Upper lobe of left lung (tissue), 6 donors: ENCODE results near the gene SYT6. TPM values are rescaled to one million over a fixed set of nuclear protein-coding genes. Genes with fewer than 3 reads are reported as not detected.

ENCODE experiments used
- ATAC-seq, 2 donors: fragments of 200-7000 bp; cut with Tn5 transposase; one replicate each; pipeline ENCODE4 v1.9.1; 2022; ENCODE audit warnings: mild to moderate bottlenecking in 2 of 2, moderate library complexity in 2 of 2; ENCODE audit not compliant: low FRiP score in 2 of 2
- DNase-seq, 2 donors: peaks; one replicate each; pipeline ENCODE4 v3.0.0-alpha.2; 2019 to 2020
- H3K27ac ChIP-seq, 4 donors: fragments of 200-600 bp; sonication (generic); one replicate each; pipeline ENCODE4 v1.5.1; 2016 to 2019
- H3K27me3 ChIP-seq, 4 donors: fragments of 200-600 bp; sonication (generic); one replicate each; pipeline ENCODE4 v1.5.1; 2017 to 2019
- H3K36me3 ChIP-seq, 4 donors: fragments of 200-600 bp; sonication (generic); one replicate each; pipeline ENCODE4 v1.5.1; 2016 to 2019
- H3K4me1 ChIP-seq, 4 donors: fragments of 200-600 bp; sonication (generic); one replicate each; pipeline ENCODE4 v1.5.1; 2018 to 2019
- H3K4me3 ChIP-seq, 4 donors: fragments of 200-600 bp; sonication (generic); one replicate each; pipeline ENCODE4 v1.5.1; 2017 to 2019; ENCODE audit warnings: mild to moderate bottlenecking in 2 of 4, moderate library complexity in 1 of 4
- H3K9me3 ChIP-seq, 4 donors: fragments of 200-600 bp; sonication (generic); one replicate each; pipeline ENCODE4 v1.5.1; 2018 to 2019
- CTCF ChIP-seq, 6 experiments: fragments of 450-650 bp in 4 of 6; fragments of 200-600 bp in 2 of 6; sonication (generic) in 2 of 6; IDR thresholded peaks; one replicate each; pipeline ENCODE4 v1.5.1; 2016 to 2019; ENCODE audit warnings: antibody characterized with exemption in 6 of 6
- EP300 ChIP-seq, 4 donors: sonication (generic); formaldehyde crosslinking; IDR thresholded peaks; one replicate each; pipeline ENCODE4 v1.5.1; 2017; ENCODE audit warnings: antibody characterized with exemption in 4 of 4, control low read depth in 2 of 4
- POLR2A ChIP-seq, 4 donors: fragments of 450-650 bp; IDR thresholded peaks; one replicate each; pipeline ENCODE4 v1.5.1; 2016 to 2017; ENCODE audit warnings: antibody characterized with exemption in 4 of 4, mild to moderate bottlenecking in 2 of 4
- POLR2AphosphoS5 ChIP-seq, 2 donors: sonication (generic); formaldehyde crosslinking; IDR thresholded peaks; one replicate each; pipeline ENCODE4 v1.5.1; 2017; ENCODE audit warnings: antibody characterized with exemption in 2 of 2
- WGBS, 2 donors: methylation state at CpG; one replicate each; pipeline ENCODE4 v1.1.5; 2017 to 2018; 5-methylcytosine and 5-hydroxymethylcytosine counted together
- total RNA-seq, 6 donors: library from RNA; depleted of rRNA in 4 of 6; stranded (reverse); fragments of >200 nt in 4 of 6; gene quantifications; one replicate each; pipeline versions ENCODE4 v1.1.0 to v1.2.1, GENCODE V29; 2016 to 2021
- donor health status: DM: no; HTN: no; CAD: no; lungs with moderate emphysema.
- donor health status: DM: no; HTN: yes; CAD: no; lungs with severe emphysema.

SYT6 gene
- total RNA-seq, 6 donors from 2014 or later = 0.07 TPM; not detected in 5

DNA sequence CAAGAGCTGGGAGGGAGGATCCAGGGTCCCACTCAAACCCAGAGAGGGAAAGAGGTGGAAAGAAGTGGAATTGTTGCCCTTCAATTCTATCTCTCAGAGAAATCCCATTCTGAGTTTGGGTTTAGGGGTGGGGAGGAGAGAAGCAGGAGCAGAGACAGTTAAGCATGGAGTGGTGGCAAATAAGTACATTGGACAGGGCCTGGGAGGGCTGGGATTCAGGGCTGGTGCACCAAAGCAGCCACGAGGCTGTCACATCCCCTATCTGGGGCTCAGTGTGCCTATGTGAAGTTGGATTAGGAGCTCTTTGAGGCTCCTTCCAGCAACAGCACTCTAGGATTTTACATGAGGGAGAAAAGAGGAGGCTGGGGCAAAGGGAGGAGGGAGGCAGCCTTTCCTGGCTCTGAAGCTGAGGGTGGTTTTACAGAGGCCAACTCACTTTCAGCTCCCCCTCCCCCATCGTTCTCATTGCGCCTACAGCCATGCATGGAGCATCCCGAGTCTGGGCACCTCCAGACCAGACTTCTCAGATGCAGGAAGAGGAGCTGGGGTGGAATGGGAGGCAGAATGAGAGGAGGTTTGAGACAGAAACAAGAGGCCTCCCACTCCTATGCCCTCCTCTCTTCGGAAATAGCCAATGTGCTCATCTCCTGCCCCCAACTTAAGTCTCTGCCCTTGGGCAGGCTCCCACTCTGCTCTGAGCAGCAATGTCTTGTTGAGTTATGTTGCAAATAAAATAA, 3.0 kb upstream of the SYT6 start:
- Histone ChIP-seq H3K36me3 (no peaks in the 10 kb centered on the region), H3K27ac (no peak overlapping the region), H3K9me3 (no peaks in the 10 kb centered on the region), H3K4me1 (peaks cover 20 to 33% (median 26%) of the 10 kb centered on the region in 4 donors), H3K27me3 (peaks cover 0 to 42% (median 37%) of the 10 kb centered on the region in 4 donors), H3K4me3 (no peak overlapping the region)
- ATAC-seq = no peak
- 39 to 53% methylated on average over 4 to 5 of the region's 5 CpGs for WGBS, 2 donors
- TF ChIP-seq POLR2AphosphoS5 (IDR thresholded peaks at IDR 0.05) (no peak), EP300 (IDR thresholded peaks at IDR 0.05) (no peak), POLR2A (IDR thresholded peaks at IDR 0.05) (no peak), CTCF (IDR thresholded peaks at IDR 0.05) (no peak)
- DNase-seq = no peak

- Histone ChIP-seq H3K27me3 (peaks cover 0 to 46% (median 42%) of the 10 kb centered on the region in 4 donors), H3K27ac (no peak overlapping the region), H3K9me3 (no peaks in the 10 kb centered on the region), H3K36me3 (no peaks in the 10 kb centered on the region), H3K4me1 (peaks cover 20 to 33% (median 26%) of the 10 kb centered on the region in 4 donors), H3K4me3 (no peak overlapping the region)
- WGBS, 2 donors = 72 to 77% methylated on average over 8 of the region's 8 CpGs
- no peak for DNase-seq
- TF ChIP-seq EP300 (IDR thresholded peaks at IDR 0.05) = no peak
- no peak for TF ChIP-seq POLR2A (IDR thresholded peaks at IDR 0.05)
- TF ChIP-seq POLR2AphosphoS5 (IDR thresholded peaks at IDR 0.05) = no peak
- TF ChIP-seq CTCF (IDR thresholded peaks at IDR 0.05) = no peak
- ATAC-seq = no peak
Observed at GRCh38 chr1:114155706-114156105, 2.0 kb upstream of the SYT6 start.

DNA sequence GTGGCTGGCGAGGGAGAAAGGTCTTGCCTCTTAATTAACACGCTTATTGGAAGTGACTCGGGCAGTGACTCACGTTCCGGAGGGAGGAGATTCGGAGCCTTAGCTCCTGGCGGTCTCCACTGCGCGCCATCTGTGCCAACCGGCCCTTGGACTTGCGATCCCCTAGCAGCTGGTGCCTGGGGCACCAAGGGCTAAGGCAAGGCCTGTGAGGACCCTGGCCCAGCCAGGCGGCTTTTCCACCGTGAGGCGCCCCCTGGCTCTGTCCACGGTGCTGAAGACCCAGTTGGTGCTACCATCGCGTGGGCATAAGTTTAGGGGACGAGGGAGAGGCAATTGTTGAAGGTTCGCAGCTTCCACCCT, 1.3 kb upstream of the SYT6 start:
- Histone ChIP-seq H3K9me3 (no peaks in the 10 kb centered on the region), H3K4me3 (no peak overlapping the region), H3K27ac (no peak overlapping the region), H3K27me3 (peaks cover 0 to 46% (median 42%) of the 10 kb centered on the region in 4 donors), H3K4me1 (peaks cover 20 to 33% (median 26%) of the 10 kb centered on the region in 4 donors), H3K36me3 (no peaks in the 10 kb centered on the region)
- DNase-seq (peak in 1 of 2 donors; percentile 79), ATAC-seq (peak in 1 of 2 donors; percentile 13)
- 15 to 19% methylated on average over 10 to 19 of the region's 19 CpGs for WGBS, 2 donors
- no peak for TF ChIP-seq POLR2AphosphoS5 (IDR thresholded peaks at IDR 0.05)
- TF ChIP-seq CTCF (IDR thresholded peaks at IDR 0.05) = no peak
- no peak for TF ChIP-seq POLR2A (IDR thresholded peaks at IDR 0.05)
- TF ChIP-seq EP300 (IDR thresholded peaks at IDR 0.05) = no peak

DNA sequence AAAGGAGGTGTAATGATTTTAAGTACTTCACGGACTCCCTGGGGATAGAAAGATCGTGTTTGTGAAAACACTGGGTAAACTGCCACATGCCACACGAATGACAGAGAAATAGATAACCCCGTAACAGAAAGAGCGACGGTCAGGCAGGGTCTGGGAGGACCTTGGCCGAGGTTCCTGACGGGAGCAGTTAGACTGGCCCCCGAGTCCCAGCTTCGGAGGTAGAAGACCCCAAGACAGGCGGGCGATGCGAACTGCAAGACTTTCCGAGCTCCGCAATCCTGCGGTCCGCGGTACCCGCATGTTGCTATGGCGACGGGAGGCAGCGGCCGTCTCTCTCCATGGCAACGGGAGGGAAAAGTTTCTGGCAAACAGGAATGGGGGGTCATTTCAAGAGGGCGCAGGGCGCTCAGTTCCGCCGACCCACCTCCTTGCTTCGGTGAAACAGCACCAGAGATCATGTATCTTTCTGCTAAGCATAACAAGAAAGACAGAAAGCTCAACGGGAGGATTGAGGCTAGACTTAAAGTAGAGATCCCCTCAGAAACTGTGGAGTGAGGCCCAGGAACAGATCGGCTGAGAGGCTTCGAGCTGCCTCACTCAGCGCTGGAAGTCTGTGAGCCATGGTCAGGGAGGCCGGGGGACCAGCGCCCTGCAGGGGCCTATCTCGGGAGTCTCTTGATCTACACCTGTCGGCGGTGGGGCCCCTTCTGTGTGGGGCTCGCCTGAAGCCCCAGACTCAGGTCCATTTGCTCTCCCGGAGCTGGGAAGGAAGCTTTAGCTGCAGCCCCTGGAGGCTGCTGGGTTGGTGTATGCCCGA, 685 bp upstream of the SYT6 start:
- peaks cover 0 to 46% (median 42%) of the 10 kb centered on the region in 4 donors for H3K27me3 ChIP-seq
- peak in 1 of 2 donors; percentile 73 for DNase-seq
- no peaks in the 10 kb centered on the region for H3K36me3 ChIP-seq
- WGBS, 2 donors = 7 to 9% methylated on average over 30 to 40 of the region's 41 CpGs
- H3K9me3 ChIP-seq = no peaks in the 10 kb centered on the region
- peak; percentile 5 to 38 for ATAC-seq
- no peak overlapping the region for H3K27ac ChIP-seq
- peak overlapping the region in 1 of 4 donors; percentile 42 for H3K4me3 ChIP-seq
- H3K4me1 ChIP-seq = peaks cover 20 to 33% (median 26%) of the 10 kb centered on the region in 4 donors
- no peak for TF ChIP-seq POLR2AphosphoS5 (IDR thresholded peaks at IDR 0.05)
- TF ChIP-seq CTCF (IDR thresholded peaks at IDR 0.05) = no peak
- TF ChIP-seq POLR2A (IDR thresholded peaks at IDR 0.05) = no peak
- TF ChIP-seq EP300 (IDR thresholded peaks at IDR 0.05) = no peak
